GM06990 (cell line): Measurements from ENCODE around the gene MAP2K3.
"Not testable (repeated sequence)": the region's sequence is repeated elsewhere in the genome, so short reads cannot be mapped to it uniquely, and the experiment has no call there.

Source experiments
- DNase-seq: peaks from one replicate; pipeline ENCODE4 v3.0.0-alpha.2; 2011; ENCODE audit not compliant: insufficient read length; ENCODE audit errors: extremely low read depth
- H3K27me3 ChIP-seq: replicated peaks from 2 replicates; pipeline ENCODE4 v1.6.0; 2011; ENCODE audit warnings: low read length; ENCODE audit not compliant: control insufficient read depth, insufficient read depth
- H3K36me3 ChIP-seq: 2 replicates; pipeline ENCODE4 v1.5.1; 2011; ENCODE audit warnings: low read length; ENCODE audit not compliant: control insufficient read depth, insufficient read depth
- H3K4me3 ChIP-seq: replicated peaks from 2 replicates; pipeline ENCODE4 v1.5.1; 2011; ENCODE audit warnings: low read depth, mild to moderate bottlenecking, control low read depth, low read length
- CTCF ChIP-seq: IDR thresholded peaks from 2 replicates; pipeline ENCODE4 v1.5.1; 2011; ENCODE audit warnings: low read length, control low read depth, mild to moderate bottlenecking, inconsistent platforms; ENCODE audit not compliant: insufficient read depth, poor library complexity, severe bottlenecking

The MAP2K3 gene

GRCh38 chr17:21348081-21348925, 63.8 kb downstream of the MAP2K3 start:
- not testable (repeated sequence) for H3K4me3 ChIP-seq, DNase-seq, H3K27me3 ChIP-seq, H3K36me3 ChIP-seq

DNA sequence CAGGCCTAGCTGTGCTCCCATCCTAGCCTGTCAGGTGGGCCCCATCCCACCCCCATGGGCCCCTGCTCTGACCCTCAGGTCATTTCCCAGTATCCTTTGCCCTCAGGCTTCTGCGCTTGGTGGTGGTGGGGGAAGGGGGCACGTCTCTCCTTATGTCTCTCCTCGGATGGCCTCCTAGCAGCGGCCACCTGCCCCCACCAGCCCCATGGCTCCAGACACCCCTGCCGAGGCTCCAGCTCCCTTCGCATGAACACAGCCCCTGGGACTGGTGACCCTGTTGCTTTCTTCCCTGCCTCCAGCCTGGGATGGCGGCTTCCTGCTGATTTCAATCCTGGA, 64.4 kb downstream of the MAP2K3 start:
- H3K4me3 ChIP-seq, H3K27me3 ChIP-seq, H3K36me3 ChIP-seq, DNase-seq: not testable (repeated sequence)

DNA sequence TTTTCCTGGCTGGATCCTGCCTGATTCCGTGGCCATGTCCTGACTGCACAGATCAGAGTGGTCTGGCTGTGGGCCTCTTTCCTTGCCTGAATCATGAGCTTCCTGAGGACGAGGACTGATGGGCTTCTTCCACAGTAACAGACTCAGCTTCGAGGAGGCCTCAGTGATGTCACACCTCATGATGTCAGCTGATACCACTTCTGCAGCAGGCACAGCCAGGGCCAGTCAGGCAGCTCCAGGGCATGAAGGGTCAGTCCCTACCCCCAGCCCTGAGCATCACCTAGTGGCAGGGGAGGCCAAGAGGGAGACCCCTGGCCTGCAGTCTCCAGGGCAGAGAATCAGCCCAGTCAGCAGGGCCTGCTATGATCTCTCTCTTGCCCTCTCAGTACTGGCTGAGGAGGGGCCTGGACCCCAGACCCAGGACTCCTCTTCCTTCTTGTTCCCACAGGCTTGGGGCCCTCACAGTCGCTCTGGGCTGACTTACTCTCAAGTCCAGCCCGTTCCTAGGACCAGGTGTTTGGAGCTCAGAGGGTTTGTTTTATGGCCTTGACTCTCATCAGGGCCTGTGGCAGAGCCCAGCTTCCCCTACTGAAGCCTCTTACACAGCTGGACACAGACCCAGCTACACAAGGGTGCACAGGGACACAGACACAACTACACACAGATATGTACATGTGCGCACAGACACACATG, 65.0 kb downstream of the MAP2K3 start:
- not testable (repeated sequence) for DNase-seq

GRCh38 chr17:21350495-21350894, 66.0 kb downstream of the MAP2K3 start:
- H3K4me3 ChIP-seq, H3K36me3 ChIP-seq, H3K27me3 ChIP-seq, DNase-seq: not testable (repeated sequence)

More for the DNA sequence above, 65.0 kb downstream of the MAP2K3 start:
- not testable (repeated sequence) for H3K36me3 ChIP-seq, H3K27me3 ChIP-seq, H3K4me3 ChIP-seq

DNA sequence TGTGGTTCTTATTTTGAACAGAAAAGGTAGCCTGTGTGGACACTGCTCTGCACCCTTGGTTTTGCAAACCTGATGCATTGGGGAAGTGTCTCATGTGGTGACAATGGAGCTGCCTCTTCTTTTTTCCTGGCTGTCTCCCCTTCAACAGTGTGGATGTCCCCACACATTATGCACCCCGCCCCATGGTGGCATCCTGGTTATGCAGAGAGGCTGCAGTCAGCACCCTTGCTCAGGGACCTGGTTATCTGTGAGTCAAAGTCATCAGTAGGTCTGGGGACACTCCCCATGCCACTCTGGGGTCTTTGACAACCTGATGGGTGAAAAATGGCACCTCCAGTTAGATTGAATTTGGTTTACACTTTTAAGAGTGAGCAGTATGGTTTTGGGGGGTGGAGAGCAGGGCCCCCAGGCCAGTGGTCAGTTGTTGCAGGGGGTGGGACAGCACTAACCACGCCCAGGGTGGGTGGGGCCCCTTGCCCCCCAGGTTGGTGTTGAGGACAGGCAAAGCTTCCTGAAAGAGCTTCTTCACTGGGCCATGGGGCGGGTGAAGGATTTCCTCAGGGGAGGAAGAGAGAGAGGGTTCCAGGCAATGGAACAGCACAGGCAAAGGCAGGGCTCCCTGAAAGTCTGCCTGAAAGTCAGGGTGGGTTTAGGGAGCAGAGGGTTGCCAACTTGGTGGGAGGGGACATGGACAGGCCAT, 67.0 kb downstream of the MAP2K3 start:
- no peak for DNase-seq
- H3K27me3 ChIP-seq: no peaks in the 10 kb centered on the region; the same call in 1 of the 2 replicates
- TF ChIP-seq CTCF: no peak

DNA sequence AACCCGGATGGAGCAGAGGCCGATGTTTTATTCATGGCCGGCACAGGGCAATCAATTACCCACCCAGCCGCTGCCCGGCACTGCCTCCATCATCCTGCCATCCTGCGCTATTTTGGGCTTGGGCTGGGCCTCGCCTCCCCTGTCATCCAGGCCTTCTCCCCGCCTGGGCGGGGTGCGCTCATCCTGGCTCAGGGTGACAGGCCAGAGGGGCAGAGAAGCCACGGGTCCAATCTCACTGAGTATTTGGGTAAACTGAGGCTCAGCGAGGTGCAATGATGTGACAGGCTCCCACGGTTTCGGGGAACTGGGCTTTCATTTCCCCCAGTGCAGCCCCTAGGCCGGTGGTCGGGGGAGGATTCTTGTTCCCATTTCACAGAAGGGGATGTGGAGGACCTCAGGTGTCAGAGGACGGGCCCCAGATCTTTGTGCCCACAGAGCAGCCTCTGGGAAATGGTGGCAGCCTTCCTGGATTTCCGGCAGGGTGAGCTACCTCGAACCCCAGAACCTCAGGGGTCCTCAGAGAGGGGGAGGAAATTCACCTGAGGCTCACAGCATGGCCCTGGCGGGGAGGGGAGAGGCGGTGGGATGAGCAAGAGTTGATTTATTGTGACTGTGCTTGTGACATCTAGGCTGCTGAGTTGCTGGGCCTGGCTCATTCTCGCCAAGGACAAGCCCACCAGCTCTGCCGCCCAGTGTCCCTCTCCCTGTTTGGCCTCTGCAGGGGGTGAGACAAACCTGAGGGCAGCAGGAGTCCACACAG, 67.9 kb downstream of the MAP2K3 start:
- no peaks in the 10 kb centered on the region for H3K36me3 ChIP-seq
- no peak for TF ChIP-seq CTCF
- no peak overlapping the region for H3K4me3 ChIP-seq
- H3K27me3 ChIP-seq: no peaks in the 10 kb centered on the region; the same call in 1 of the 2 replicates
- no peak for DNase-seq

More for the DNA sequence above, 67.0 kb downstream of the MAP2K3 start:
- no peaks in the 10 kb centered on the region for H3K36me3 ChIP-seq
- no peak overlapping the region for H3K4me3 ChIP-seq

- Histone ChIP-seq H3K27me3 (no peaks in the 10 kb centered on the region; the same call in 1 of the 2 replicates), H3K4me3 (no peak overlapping the region), H3K36me3 (no peaks in the 10 kb centered on the region)
- no peak for DNase-seq
- TF ChIP-seq CTCF: no peak
Measured at GRCh38 chr17:21352981-21353265, 68.4 kb downstream of the MAP2K3 start.
